Amniotic epithelial cell (primary cell): ENCODE measurements around the gene LPAR3.
"Not testable (repeated sequence)": the region's sequence is repeated elsewhere in the genome, so short reads cannot be mapped to it uniquely, and the experiment has no call there.

Source experiments
- DNase-seq: peaks from one replicate; pipeline ENCODE4 v3.0.0-alpha.2; 2010; ENCODE audit warnings: low read depth

LPAR3 gene, protein sequence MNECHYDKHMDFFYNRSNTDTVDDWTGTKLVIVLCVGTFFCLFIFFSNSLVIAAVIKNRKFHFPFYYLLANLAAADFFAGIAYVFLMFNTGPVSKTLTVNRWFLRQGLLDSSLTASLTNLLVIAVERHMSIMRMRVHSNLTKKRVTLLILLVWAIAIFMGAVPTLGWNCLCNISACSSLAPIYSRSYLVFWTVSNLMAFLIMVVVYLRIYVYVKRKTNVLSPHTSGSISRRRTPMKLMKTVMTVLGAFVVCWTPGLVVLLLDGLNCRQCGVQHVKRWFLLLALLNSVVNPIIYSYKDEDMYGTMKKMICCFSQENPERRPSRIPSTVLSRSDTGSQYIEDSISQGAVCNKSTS

DNA sequence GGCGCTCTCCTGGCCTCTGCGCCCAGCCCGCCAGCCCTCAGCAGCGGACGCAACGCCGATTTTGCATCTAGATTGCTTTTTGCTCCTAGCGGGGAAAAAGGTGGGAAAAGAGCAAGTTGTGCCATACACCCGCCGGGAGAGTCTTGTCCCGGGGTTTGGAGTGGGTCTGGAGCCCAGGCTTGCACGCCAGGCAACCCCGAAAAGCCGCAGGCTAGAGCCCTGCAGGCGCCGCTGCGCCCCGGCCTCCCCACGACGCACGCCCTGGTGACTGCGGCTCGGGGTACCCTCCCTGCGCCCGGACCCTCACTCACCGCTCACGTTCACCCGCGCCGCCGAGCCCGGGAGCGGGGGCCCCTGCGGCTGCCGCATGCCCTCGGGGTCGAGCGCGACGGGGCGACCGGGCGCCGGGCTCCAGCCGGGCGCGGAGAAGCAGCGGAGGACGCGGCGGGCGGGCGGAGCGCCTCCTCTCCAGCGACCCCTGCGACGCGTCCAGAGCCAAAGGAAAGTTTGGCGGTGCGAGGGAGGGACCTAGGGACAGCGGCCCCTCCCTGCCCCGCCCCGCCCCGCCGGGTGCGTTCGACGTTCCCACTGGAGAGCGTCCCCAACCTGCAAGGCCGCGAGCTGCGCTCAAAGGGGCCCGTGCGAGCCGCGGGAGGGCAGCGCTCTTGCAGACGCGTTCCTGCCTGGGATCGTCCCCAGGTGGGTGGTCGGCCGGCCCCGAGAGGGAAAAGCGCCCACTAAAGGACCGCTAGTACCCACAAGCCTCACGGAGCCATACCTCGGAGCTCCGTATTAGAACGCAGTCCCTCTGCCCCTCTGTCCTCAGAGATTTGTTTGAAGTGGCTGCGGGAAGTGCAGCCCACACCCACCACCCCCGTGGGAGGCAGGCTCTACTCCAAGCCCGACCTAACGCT, at the start of gene LPAR3:
TSS of gene LPAR3 (minus strand) at position 502 of the 914 bp plus-strand sequence. CDS start 27,086 bp downstream, outside the sequence.
- DNase-seq: no peak

DNA sequence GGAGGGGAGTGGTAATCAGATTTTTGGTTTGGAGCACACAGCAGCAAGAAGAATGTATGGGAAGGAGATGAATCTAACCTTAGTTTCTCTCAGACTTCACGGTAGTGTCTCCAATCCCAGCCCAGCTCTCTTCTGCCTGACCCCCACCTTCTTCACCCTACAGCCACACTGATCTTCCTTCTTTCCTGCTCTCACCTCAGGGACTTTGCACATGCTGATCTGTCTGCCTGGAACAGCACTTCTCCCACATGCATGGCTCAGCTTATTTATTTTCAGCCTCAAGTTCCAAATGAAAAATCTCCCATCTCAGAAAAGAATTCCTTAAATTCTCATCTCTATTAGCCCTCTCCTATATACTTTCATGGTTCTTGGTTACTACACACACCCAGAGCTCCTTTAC, 48.8 kb upstream of the LPAR3 start:
- DNase-seq: no peak

DNA sequence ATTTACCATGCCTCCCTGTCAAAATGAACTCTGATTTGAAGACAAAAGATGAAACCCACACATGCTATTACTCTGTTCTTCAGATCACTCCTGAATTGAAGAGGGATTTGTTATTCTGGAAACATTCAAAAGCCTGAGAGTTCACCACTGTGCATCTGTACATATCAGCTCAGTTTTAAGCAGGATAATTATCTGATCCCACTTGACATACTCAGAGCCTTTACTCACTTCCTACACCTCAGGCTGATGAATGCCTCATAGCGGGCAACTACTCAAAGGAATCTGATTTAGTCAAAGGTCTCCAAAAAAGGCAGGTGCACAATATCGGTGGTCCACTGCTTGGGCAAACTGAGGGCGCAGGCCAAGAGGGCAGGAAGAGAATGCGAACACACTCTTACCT, 47.5 kb upstream of the LPAR3 start:
- no peak for DNase-seq

DNA sequence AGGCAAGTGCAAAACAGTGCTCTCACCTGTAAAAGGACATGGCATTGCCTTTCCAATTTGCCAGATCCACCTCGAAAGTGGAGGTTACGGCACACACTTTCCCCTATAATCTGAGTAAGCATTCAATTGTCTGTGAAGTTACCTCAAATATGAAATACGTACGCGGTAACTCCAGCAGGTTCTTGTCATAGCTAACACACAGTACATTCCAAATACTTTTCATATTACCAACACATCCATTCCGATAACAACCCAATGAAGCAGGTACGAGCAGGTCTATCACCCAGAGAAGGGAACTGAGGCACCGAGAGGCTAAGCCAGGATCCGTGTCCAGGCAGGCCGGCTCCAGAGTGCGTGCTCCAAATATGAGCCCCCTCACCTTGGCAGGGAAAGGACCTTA, 46.8 kb upstream of the LPAR3 start:
- DNase-seq: no peak

DNA sequence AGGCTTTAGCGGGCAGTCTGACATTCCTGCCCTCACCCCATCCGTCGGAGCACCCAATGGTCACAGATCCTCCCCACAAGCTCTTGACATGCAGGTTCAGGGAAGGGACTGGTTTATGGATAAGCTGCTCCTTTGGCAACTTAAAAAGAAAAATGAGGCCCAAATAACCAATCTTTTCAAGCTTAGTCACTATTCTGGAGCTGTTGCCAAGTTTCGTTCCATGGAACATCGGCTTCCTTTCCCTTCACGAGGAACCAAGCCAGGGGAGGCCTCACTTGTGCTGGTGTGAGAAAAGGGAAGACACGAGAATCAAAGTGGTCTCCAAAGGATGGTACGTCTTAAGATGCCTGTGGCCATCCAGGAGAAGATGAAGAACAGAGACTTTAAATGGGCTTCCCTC, 46.1 kb upstream of the LPAR3 start:
- DNase-seq: no peak

DNA sequence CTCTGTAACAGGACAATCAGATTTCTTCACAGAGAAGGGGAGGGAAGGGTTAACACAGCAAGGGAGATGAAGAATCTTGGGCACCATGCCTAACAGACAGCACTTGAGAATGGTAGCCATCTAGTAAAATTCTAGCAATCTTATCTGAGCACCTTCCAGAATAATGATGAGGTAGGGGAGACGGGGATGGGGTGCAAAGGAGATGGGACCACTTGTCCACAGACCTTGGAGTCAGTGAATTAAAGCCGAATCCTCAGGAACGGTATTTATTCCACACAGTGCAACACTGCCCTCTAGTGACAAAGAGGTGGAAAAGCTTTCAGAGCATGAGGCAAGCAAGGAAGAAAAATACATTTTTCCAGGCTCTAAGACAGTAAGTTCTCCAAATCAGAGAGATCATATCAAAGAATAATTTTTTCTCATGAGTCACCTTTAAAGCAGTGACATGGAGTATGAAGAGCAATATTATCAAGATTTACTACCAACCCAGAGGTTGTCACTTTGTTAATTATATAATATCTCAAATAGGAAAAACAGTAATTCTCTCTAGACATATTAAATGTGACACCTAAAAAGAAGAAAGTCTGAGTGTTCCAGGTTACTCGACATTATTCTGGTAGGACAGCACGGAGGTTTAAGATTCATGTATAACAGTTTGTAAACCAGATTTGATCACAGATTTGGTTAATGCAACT, 43.3 kb upstream of the LPAR3 start:
- DNase-seq: peak; percentile 63

DNA sequence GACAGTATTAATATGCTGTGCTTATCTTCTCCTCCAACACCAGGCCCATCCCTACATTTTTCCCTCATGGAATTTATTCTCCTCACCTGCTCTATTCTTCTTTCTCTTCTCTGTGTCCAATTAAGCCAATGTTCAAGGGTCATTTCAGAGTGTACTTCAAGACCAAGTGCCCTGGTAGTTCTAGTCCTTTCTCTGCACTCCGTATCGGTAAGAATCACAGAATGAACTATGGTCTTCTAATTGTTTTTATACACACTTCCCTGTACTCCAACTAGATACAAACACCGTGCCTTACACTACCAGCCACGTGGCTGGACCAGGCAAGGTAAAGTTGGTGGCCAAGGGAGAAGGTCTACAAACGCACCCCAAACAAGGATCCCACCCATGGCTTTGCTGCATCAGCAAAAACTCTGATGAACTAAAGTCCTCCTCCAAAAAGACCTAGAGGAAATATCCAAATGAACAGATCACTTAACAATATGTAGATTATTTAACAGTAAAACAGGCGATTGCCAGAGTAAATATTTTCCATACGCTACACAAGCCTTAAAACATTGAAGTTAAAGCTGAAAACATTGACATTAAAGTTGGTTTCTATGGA, 40.1 kb upstream of the LPAR3 start:
- no peak for DNase-seq

DNA sequence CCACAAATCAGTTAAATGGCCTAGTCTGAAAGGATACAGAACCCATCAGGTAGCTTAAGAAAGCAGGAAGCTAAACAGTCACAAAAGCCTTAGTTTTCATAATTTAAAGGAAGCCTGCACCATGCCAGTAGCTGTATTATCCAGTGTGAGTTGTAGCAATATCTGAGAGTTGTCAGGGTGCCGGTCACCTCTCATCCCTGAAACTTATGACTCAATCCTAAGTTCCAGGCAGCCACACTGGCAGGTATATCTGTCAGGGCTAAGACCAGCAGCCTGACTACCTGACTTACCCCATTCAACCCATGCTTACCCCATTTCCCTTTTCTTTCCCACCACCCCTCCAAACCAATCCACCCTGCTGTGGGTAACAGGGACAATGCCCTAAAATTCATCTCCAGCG, 37.8 kb upstream of the LPAR3 start:
- no peak for DNase-seq

DNA sequence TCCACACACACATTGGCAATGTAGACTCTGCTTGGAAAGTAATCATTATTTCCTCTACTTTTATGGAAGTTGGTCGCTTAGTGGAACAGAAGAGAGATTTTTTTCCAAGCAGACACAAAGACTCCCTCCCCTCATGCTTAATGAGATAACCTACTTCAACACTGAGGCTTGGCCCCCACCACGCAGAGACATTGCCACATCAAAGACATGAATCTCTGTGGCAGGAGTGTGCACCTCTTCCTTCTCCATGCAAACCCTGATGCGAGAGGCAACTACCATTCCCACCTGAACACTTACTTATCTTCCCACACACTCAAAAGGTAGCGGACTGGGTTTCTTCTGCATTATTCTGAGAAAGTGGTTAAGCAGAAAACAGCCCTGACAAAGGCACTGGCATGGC, 37.3 kb upstream of the LPAR3 start:
- DNase-seq: no peak

DNA sequence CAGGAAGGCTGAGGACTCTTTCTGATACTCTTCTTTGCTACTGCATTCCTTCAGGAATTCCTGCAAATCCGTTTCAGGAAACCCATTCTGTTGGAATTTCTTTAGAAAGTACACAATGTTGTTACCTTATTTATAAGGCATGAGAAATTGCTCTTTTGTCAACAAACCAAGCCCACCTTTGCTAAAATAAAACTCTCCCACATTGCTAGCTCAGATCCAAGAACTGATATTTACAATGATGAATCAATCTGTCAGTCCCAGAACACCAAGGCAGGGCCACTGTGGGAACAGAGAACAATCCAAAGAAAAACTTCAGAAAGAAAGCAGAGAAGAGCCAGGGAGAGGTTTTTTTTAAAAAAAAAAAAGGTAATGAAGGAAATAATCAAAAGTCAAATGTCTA, 36.6 kb upstream of the LPAR3 start:
- no peak for DNase-seq

DNA sequence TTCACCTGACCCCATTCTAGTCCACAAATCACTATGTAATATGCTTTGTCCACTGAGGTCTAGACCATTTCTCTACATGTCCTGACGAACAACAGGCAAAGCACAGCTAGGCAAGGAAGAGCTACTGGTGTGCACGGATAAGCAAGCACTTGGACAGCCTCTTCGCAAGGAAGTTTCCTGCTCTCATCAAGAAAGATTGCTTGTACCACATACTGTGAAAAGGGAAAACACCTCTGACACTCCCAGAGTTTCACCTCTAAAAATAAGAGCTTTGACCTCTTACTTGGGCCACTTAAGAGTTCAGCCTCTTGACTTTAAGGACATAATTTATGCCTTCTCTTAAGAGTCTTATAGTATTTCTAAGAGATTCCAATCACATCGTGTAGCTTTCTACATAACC, 36.0 kb upstream of the LPAR3 start:
- DNase-seq: no peak

DNA sequence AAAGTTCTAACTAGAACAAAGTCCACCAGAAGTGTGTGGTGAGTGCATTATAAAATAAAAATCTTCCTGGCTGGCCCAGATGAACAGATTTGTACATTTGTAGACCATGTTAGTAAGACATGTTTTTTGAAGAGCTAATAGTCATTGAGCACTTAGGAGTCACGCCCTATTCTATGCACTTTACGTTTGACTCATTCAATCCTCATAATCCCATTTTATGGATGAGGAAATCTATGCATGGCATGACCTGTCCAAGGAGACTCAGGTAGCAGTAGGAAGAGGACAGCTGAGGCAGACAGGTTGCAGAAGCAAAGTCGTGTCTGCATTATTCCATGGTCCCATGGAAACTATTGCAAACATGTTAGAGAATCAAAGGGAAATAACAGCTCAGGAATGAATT, 30.3 kb upstream of the LPAR3 start:
- no peak for DNase-seq

DNA sequence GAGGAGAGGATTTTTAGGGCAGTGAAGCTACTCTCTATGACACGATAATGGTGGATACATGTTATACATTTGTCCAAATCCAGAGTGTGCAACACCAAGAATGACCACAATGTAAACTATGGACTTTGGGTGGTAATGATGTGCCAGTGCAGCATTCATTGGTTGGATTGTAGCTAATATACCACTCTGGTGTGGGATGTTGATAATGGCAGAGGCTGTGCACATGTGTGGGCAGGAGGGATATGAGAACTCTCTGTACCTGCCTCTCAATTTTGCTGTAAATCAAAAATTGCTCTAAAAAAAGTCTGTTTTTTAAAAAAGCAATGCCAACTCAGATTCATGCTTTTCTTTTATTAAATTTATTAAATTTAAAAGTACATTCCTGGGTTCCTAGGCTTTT, 27.2 kb upstream of the LPAR3 start:
- no peak for DNase-seq

DNA sequence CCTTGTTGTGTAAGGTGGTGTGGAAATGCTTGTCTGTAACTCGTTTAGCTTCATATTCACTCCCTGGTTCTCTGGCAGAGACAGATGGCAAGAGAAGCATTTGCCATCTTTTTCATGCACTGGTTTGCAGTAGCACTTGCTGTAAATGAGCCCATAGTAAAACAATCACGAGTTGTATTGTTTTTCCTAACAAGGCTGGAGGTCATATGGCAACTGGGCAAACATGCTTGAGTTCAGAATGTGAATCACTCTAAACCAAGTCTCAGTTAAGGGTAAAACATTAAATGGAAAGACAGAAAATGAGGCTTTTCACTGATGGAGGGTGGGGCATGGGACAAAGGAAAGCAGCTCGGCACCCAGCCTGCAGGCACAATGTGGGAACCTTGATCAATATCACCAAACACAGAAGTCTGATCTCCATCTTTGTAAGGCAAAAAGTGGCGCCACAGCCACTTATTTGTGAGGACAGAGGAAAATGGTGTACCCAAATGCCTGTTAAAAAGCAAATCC, 26.5 kb upstream of the LPAR3 start:
- no peak for DNase-seq

DNA sequence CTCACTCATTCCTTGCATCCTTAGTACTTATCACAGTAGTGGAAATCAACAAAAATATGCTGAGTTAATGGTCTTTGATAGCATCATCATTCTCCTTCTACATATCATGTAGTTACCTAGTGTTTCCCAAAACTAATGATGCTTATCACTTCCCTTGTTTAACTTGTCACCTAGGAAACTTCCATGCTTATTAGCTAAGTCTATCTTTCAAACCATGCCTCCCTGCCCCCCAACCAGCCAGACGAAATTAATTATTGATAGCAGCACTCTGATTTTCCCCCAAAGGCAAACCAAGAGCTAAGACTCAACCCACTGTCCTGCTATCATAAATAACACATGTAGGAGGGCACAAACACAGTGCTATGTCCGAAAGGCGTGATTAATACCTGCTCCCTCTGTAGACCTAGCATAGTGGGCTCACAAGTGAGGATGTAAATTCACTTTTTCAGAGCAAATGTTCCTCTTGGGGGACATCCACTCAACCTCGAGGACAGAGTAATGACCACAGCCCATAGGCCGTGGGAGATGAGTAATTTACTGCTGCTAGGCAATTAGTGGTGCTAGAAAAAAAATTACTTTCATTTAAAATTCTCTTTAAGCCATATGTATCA, 25.8 kb upstream of the LPAR3 start:
- DNase-seq: no peak

DNA sequence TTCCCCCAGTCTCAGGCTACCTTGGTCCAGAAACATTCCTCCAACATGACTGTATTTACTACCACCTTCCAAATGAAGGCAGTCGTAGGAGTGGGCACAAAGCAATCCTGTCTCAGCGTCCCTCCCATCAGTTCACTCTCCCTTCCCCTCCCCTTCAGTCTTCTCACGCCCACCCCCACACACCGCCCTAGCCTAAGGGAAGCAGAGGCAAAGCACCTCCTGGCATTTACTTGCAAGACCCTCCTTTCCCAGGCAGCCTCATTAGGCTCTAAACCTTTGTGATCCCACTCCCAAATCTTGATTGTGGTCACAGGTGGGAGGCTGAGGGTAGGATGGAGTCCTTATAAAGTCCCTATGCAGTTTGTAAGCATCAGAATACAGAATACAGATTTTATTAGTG, 23.9 kb upstream of the LPAR3 start:
- no peak for DNase-seq

DNA sequence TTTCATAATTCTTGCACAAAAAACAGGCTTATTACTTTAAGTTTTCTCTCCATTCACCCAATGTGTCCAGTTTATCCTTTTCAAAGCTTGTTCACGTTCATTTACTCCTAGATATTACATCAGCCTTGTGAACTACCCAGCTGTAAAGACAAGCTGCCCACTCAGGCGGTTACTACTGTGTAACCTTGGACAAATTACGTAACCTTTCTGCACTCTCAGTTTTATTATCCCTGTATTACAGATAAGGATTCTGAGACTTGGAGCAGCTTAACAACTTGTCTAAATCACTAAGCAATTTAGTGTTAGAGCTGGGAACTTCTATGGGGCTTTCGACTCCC, 20.5 kb upstream of the LPAR3 start:
- DNase-seq: peak; percentile 95

DNA sequence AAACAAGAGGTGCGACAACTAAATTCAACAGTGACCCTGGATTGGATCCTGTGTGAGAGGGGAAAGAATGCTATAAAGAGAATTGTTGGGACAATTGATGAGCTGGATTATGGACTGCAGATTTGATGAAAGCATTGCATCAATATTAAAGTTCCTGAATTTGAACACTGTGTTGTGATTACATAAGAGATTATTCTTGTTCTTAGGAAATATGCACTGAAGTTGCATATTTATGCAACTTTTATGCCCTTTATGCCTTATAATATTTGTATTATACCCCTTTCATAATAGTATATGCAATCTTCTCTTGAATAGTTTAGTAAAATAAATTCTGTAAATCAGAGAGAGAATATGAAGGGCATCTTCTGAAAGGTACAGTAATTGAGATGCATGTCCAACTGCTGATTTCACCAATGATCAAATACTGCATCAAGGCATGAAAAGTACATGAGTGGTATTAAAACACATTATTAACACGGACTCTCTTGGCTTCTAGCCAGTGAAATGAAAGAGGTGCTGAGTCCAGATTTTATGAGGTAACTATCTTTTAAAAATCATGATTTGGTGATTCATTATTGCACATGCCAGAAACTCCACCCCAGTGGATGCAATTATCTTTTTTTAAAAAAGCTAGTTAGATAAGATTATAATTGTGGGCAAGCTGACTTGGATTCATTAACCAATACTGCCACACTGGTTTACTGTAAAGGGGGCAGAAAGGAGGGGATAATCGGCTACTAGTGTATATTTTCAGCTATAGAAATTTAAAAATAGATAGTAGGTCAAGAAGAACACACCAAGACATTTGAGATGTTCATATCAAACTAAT, 19.9 kb upstream of the LPAR3 start:
- DNase-seq: peak; percentile 14

DNA sequence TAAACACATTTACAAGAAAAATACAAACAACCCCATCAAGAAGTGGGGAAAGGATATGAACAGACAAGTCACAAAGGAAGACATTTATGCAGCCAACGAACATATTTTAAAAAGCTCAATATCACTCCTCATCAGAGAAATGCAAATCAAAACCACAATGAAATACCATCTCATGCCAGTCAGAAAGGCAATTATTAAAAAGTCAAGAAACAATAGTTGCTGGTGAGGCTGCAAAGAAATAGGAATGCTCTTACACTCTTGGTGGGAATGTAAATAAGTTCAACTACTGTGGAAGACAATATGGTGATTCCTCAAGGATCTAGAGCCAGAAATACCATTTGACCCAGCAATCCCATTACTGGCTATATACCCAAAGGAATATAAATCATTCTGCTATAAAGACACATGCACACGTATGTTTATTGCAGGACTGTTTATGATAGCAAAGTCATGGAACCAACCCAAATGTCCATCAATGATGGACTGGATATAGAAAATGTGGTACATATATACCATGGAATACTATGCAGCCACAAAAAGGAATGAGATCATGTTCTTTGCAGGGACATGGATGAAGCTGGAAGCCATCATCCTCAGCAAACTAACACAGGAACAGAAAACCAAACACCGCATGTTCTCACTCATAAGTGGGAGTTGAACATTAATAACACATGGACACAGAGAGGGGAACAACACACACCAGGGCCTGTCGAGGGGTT, 15.9 kb upstream of the LPAR3 start:
- DNase-seq: not testable (repeated sequence)
